ACC112 (cell line): ENCODE results near the gene BNIPL.

Experiments
- H2AFZ ChIP-seq: fragments of 200-600 bp; sonication (generic); one replicate; pipeline ENCODE4 v1.6.0; 2017; ENCODE audit warnings: antibody characterized with exemption, low read length; ENCODE audit not compliant: unreplicated experiment
- H3K27ac ChIP-seq: fragments of 200-600 bp; sonication (generic); 2 replicates; pipeline ENCODE4 v1.5.1; 2014; ENCODE audit warnings: low read depth, mild to moderate bottlenecking, antibody characterized with exemption, low read length, moderate library complexity
- H3K27me3 ChIP-seq: fragments of 200-600 bp; sonication (generic); 2 replicates; pipeline ENCODE4 v1.6.1; 2014; ENCODE audit warnings: mild to moderate bottlenecking, antibody characterized with exemption, low read length, moderate library complexity, mixed read lengths; ENCODE audit not compliant: insufficient read depth
- H3K36me3 ChIP-seq: fragments of 200-600 bp; sonication (generic); 2 replicates; pipeline ENCODE4 v1.6.1; 2016; ENCODE audit warnings: mild to moderate bottlenecking, antibody characterized with exemption, low read length, moderate library complexity, mixed read lengths; ENCODE audit not compliant: insufficient read depth
- H3K4me1 ChIP-seq: fragments of 200-600 bp; sonication (generic); one replicate; pipeline ENCODE4 v1.6.1; 2016; ENCODE audit warnings: low read length, mixed read lengths; ENCODE audit not compliant: insufficient read depth, unreplicated experiment, control insufficient read depth
- H3K4me3 ChIP-seq: fragments of 200-600 bp; sonication (generic); 2 replicates; pipeline ENCODE4 v1.5.1; 2014; ENCODE audit warnings: mild to moderate bottlenecking, low read depth, low read length
- H3K79me2 ChIP-seq: fragments of 200-600 bp; sonication (generic); one replicate; pipeline ENCODE4 v1.6.0; 2016; ENCODE audit warnings: low read length; ENCODE audit not compliant: control insufficient read depth, unreplicated experiment, insufficient read depth

Gene BNIPL

DNA sequence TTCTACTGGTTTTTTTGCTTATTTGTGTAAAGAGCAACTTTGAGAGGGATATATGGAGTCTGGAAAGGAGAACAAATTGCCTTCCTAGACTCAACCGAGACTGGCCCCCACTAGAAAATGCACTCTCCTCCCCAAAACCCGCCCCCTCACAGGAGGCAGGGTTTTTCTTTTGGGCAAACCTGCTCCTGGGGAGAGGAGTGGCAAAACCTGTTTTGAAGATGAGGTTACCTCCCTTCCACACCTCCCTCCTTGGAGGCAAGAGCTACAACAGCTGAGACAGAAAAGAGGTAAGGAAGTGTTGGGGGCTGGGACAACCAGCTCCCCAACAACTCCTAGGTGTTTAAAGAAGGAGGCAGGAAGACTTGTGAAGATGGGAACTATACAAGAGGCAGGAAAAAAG lies at the start of gene BNIPL:
Gene BNIPL (plus strand): TSS at position 231 of the 400 bp plus-strand sequence. CDS start 140 bp downstream, at position 371.
- no peaks in the 10 kb centered on the region for H3K36me3 ChIP-seq
- H2AFZ ChIP-seq, result no peak within 1 kb of the TSS
- no peak within 1 kb of the TSS for H3K27ac ChIP-seq
- no peaks in the 10 kb centered on the region for H3K27me3 ChIP-seq
- H3K4me3 ChIP-seq, result no peak within 1 kb of the TSS
- no peaks in the 10 kb centered on the region for H3K4me1 ChIP-seq
- no peaks in the 10 kb centered on the region for H3K79me2 ChIP-seq

- Histone ChIP-seq H3K4me3 (no peak overlapping the region), H3K79me2 (no peaks in the 10 kb centered on the region), H2AFZ (no peak overlapping the region), H3K4me1 (no peaks in the 10 kb centered on the region), H3K27me3 (no peaks in the 10 kb centered on the region), H3K36me3 (no peaks in the 10 kb centered on the region), H3K27ac (no peak overlapping the region)
Observed at GRCh38 chr1:150987924-150988323, 48.5 kb upstream of the BNIPL start.

DNA sequence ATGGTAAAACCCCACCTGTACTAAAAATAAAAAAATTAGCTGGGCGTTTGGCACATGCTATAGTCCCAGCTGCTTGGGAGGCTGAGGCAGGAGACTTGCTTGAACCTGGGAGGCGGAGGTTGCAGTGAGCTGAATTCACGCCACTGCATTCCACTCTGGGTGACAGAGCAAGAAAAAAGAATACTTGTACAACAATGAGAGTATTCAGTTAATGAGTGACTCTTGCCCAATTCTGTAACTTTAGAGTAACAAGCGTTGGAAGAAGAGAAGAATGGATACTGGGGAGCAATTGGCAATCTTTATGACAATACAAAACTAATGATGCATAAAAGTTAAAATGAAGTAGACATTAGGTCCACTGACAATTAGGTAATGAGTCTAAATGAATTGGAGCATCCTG lies 43.8 kb upstream of the BNIPL start:
- Histone ChIP-seq H3K79me2 (no peaks in the 10 kb centered on the region), H3K4me1 (peaks cover 6% of the 10 kb centered on the region), H3K36me3 (no peaks in the 10 kb centered on the region), H3K27ac (no peak overlapping the region), H2AFZ (no peak overlapping the region), H3K27me3 (no peaks in the 10 kb centered on the region), H3K4me3 (no peak overlapping the region)

GRCh38 chr1:150994248-150994647 lies 42.1 kb upstream of the BNIPL start:
- Histone ChIP-seq H3K27ac (no peak overlapping the region), H3K79me2 (no peaks in the 10 kb centered on the region), H3K27me3 (no peaks in the 10 kb centered on the region), H3K4me1 (peaks cover 6% of the 10 kb centered on the region), H3K4me3 (no peak overlapping the region), H3K36me3 (no peaks in the 10 kb centered on the region), H2AFZ (no peak overlapping the region)

GRCh38 chr1:150995460-150995859 lies 40.9 kb upstream of the BNIPL start:
- Histone ChIP-seq H3K36me3 (no peaks in the 10 kb centered on the region), H3K27me3 (no peaks in the 10 kb centered on the region), H3K4me3 (no peak overlapping the region), H3K27ac (no peak overlapping the region), H3K79me2 (no peaks in the 10 kb centered on the region), H3K4me1 (peaks cover 6% of the 10 kb centered on the region), H2AFZ (no peak overlapping the region)

DNA sequence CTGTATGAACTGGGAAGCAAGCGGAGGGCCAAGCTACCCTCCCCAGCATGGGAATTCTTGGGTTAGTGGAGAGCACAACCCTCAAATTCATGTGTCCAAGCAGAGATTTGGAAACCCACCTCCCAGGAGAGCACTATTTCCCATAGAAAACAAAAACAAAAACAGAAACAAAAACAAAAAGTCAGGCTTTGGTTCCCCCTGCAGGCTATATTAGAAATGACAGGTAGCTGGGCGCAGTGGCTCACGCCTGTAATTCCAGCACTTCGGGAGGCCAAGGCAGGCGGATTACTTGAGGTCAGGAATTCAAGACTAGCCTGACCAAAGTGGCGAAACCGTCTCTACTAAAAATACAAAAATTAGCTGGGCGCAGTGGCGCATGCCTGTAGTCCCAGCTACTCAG lies 40.5 kb upstream of the BNIPL start:
- H3K79me2 ChIP-seq, result no peaks in the 10 kb centered on the region
- no peak overlapping the region for H3K4me3 ChIP-seq
- no peaks in the 10 kb centered on the region for H3K36me3 ChIP-seq
- peaks cover 6% of the 10 kb centered on the region for H3K4me1 ChIP-seq
- H2AFZ ChIP-seq, result no peak overlapping the region
- no peaks in the 10 kb centered on the region for H3K27me3 ChIP-seq
- H3K27ac ChIP-seq, result no peak overlapping the region

GRCh38 chr1:150997126-150997872 lies 39.1 kb upstream of the BNIPL start:
- no peak overlapping the region for H3K27ac ChIP-seq
- H3K4me3 ChIP-seq, result no peak overlapping the region
- no peaks in the 10 kb centered on the region for H3K27me3 ChIP-seq
- no peaks in the 10 kb centered on the region for H3K79me2 ChIP-seq
- peaks cover 6% of the 10 kb centered on the region for H3K4me1 ChIP-seq
- H2AFZ ChIP-seq, result no peak overlapping the region
- H3K36me3 ChIP-seq, result no peaks in the 10 kb centered on the region

DNA sequence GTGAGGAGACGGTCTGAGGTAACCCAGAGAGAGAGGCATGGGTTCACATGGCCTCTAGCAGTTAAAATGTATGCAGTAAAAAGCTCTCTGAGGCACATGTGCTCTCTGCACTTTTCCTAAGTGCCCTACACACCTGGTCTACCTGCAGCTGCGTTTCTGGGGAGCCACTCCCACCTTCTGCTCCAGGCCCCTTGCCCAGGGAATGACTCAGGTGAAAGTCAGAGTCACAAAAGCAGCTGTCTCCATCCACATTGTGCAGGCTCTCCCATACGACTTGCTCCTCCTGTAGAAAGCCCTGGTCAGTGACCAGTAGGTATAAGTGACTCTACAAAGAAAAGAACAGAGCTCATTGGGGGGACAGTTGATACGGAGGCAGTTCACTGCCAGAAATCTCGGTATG lies 38.4 kb upstream of the BNIPL start:
- Histone ChIP-seq H3K36me3 (no peaks in the 10 kb centered on the region), H2AFZ (no peak overlapping the region), H3K27me3 (no peaks in the 10 kb centered on the region), H3K79me2 (no peaks in the 10 kb centered on the region), H3K4me3 (no peak overlapping the region), H3K4me1 (peaks cover 7% of the 10 kb centered on the region), H3K27ac (no peak overlapping the region)

DNA sequence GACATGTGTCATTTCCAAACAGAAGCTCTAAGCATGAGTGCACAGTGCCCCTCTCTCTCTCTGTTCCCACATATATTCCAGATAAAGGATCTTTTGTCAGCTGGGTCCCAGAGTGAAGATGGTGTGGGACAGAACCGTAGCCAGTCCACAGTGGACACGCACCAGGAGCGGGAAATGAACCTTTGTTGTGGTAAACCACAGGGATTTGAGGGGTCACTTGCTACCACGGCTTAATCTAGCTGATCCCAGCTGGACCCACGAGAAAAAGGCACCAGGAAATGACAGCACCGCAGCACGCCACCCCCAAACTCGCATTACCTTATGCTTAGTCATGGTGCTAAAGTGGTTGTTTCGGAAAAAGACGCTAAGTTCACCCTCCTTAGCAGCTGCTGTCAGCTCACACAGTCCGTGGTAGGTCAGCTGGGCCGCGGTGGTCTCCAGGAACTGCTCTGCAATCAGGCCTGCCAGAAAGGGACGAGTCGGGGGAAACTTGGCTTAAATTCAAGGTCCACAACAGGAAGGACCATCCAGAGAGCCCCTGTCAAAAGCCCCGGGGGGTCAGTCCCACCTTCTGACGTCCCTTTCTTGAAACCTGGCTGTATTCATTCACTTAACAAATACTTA lies 37.2 kb upstream of the BNIPL start:
- H3K27ac ChIP-seq, result no peak overlapping the region
- no peaks in the 10 kb centered on the region for H3K79me2 ChIP-seq
- H3K4me3 ChIP-seq, result no peak overlapping the region
- H3K27me3 ChIP-seq, result no peaks in the 10 kb centered on the region
- H3K4me1 ChIP-seq, result peaks cover 10% of the 10 kb centered on the region
- no peaks in the 10 kb centered on the region for H3K36me3 ChIP-seq
- no peak overlapping the region for H2AFZ ChIP-seq

DNA sequence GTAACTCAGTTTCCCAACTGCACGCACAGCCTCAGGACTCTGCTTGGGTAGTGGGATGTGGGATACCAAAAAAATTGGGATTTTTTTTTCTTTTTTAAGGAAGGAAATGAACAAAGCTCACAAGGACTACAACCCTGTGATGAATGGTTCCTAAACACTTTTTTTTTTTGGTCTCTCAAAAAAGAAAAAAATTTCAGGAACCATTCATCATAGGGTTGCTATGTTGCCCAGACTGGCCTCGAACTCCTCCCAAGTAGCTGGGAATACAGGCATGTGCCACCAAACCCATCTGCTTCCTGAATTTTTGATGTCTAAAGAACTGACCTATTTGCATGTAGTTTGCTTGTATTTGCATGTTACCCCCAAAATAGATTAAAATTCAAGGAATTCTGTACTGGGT lies 36.5 kb upstream of the BNIPL start:
- H3K36me3 ChIP-seq, result no peaks in the 10 kb centered on the region
- no peak overlapping the region for H3K4me3 ChIP-seq
- peaks cover 12% of the 10 kb centered on the region for H3K4me1 ChIP-seq
- H3K27ac ChIP-seq, result no peak overlapping the region
- no peaks in the 10 kb centered on the region for H3K27me3 ChIP-seq
- no peak overlapping the region for H2AFZ ChIP-seq
- H3K79me2 ChIP-seq, result no peaks in the 10 kb centered on the region

GRCh38 chr1:151000408-151000807 lies 36.0 kb upstream of the BNIPL start:
- Histone ChIP-seq H3K4me3 (no peak overlapping the region), H2AFZ (no peak overlapping the region), H3K4me1 (peaks cover 12% of the 10 kb centered on the region), H3K27me3 (no peaks in the 10 kb centered on the region), H3K36me3 (no peaks in the 10 kb centered on the region), H3K27ac (no peak overlapping the region), H3K79me2 (no peaks in the 10 kb centered on the region)
